HG03457 (cell line): ENCODE results near the gene PPP1CA.

Experiments
- ATAC-seq: cut with Tn5 transposase; IDR thresholded peaks from one replicate; pipeline ENCODE4 v1.9.1; 2021; ENCODE audit warnings: moderate number of reproducible peaks; ENCODE audit not compliant: unreplicated experiment

Gene PPP1CA

GRCh38 chr11:67401495-67402191 is at the start of gene PPP1CA:
PPP1CA (minus strand) TSS chr11:67401858; CDS start chr11:67401782, 76 bp downstream.
- peak; percentile 49 for ATAC-seq

GRCh38 chr11:67450796-67451657 is 49.4 kb upstream of the PPP1CA start:
- no peak for ATAC-seq

- ATAC-seq: no peak
Observed at GRCh38 chr11:67449116-67449844, 47.6 kb upstream of the PPP1CA start.

GRCh38 chr11:67448220-67448609 is 46.6 kb upstream of the PPP1CA start:
- ATAC-seq: no peak

- no peak for ATAC-seq
Observed at GRCh38 chr11:67445515-67445914, 43.9 kb upstream of the PPP1CA start.

GRCh38 chr11:67442504-67443404 is 41.1 kb upstream of the PPP1CA start:
- no peak for ATAC-seq

- no peak for ATAC-seq
Observed at GRCh38 chr11:67441731-67442351, 40.2 kb upstream of the PPP1CA start.

- no peak for ATAC-seq
Observed at GRCh38 chr11:67441098-67441563, 39.5 kb upstream of the PPP1CA start.

- ATAC-seq: no peak
Observed at GRCh38 chr11:67440229-67441097, 38.8 kb upstream of the PPP1CA start.

- no peak for ATAC-seq
Observed at GRCh38 chr11:67439321-67440228, 37.9 kb upstream of the PPP1CA start.

- ATAC-seq: no peak
Observed at GRCh38 chr11:67438158-67438902, 36.7 kb upstream of the PPP1CA start.

- ATAC-seq: no peak
Observed at GRCh38 chr11:67437809-67438157, 36.1 kb upstream of the PPP1CA start.

- no peak for ATAC-seq
Observed at GRCh38 chr11:67437082-67437808, 35.6 kb upstream of the PPP1CA start, which contains the start of gene PTPRCAP. PTPRCAP (minus strand) TSS chr11:67437682; CDS start chr11:67437619, 63 bp downstream.

GRCh38 chr11:67436459-67437081 is 34.9 kb upstream of the PPP1CA start:
- ATAC-seq: no peak

GRCh38 chr11:67435727-67436458 is 34.2 kb upstream of the PPP1CA start:
- no peak for ATAC-seq
